OCI-LY3 (cell line): Measurements from ENCODE around the gene ITGAE.
A peak's percentile ranks its signal among the peaks of the same experiment; 100 is the strongest.

ENCODE experiments used
- H2AFZ ChIP-seq: fragments of 200-600, 300-600 bp; shearing (Covaris generic); 2 replicates; pipeline ENCODE4 v1.6.0; 2014; ENCODE audit warnings: antibody characterized with exemption, low read depth, low read length
- H3K27ac ChIP-seq: fragments of 200-600, 300-600 bp; sonication (generic); 2 replicates; pipeline ENCODE4 v1.5.1; 2014; ENCODE audit warnings: mild to moderate bottlenecking, low read length, moderate library complexity, mixed read lengths
- H3K27me3 ChIP-seq: fragments of 200-600, 300-600 bp; sonication (generic); 2 replicates; pipeline ENCODE4 v1.6.1; 2014; ENCODE audit warnings: low read depth, low read length, mixed read lengths
- H3K36me3 ChIP-seq: fragments of 200-600, 300-600 bp; sonication (generic); replicated peaks from 2 replicates; pipeline ENCODE3; 2014; ENCODE audit warnings: low read depth, low read length, mixed read lengths
- H3K4me1 ChIP-seq: fragments of 300-600, 200-600 bp; sonication (generic); 2 replicates; pipeline ENCODE4 v1.6.1; 2014; ENCODE audit warnings: low read length, mixed read lengths
- H3K4me2 ChIP-seq: fragments of 200-600, 300-600 bp; sonication (generic); 2 replicates; pipeline ENCODE4 v1.6.1; 2014; ENCODE audit warnings: low read length, mixed read lengths
- H3K4me3 ChIP-seq: fragments of 300-600, 200-600 bp; sonication (generic); 2 replicates; pipeline ENCODE4 v1.5.1; 2014; ENCODE audit warnings: antibody characterized with exemption, mild to moderate bottlenecking, low read length, moderate library complexity
- H3K79me2 ChIP-seq: fragments of 300-600, 200-600 bp; shearing (Covaris generic); 2 replicates; pipeline ENCODE4 v1.6.1; 2014; ENCODE audit warnings: mild to moderate bottlenecking, low read length, mixed read lengths
- H3K9ac ChIP-seq: fragments of 300-600, 200-600 bp; shearing (Covaris generic); 2 replicates; pipeline ENCODE4 v1.6.0; 2014; ENCODE audit warnings: mild to moderate bottlenecking, low read length, moderate library complexity
- H3K9me3 ChIP-seq: fragments of 200-600, 300-600 bp; shearing (Covaris generic); 2 replicates; pipeline ENCODE4 v1.6.1; 2014; ENCODE audit warnings: low read length, mixed read lengths; ENCODE audit not compliant: insufficient read depth
- H4K20me1 ChIP-seq: fragments of 200-600, 300-600 bp; sonication (generic); 2 replicates; pipeline ENCODE4 v1.6.1; 2016; ENCODE audit warnings: low read length, mixed read lengths; ENCODE audit not compliant: insufficient read depth
- EZH2phosphoT487 ChIP-seq: fragments of 200-600 bp; shearing (Covaris generic); IDR thresholded peaks from 2 replicates; pipeline ENCODE4 v1.6.1; 2018; ENCODE audit warnings: antibody characterized with exemption, mixed run types, low read depth
- TF ChIP-seq, protein P1 (sequence below): fragments of 200-600, 300-600 bp; sonication (generic); IDR thresholded peaks from 2 replicates; pipeline ENCODE4 v1.5.1; 2014; ENCODE audit warnings: antibody characterized with exemption, low read length, low read depth

ITGAE gene

DNA sequence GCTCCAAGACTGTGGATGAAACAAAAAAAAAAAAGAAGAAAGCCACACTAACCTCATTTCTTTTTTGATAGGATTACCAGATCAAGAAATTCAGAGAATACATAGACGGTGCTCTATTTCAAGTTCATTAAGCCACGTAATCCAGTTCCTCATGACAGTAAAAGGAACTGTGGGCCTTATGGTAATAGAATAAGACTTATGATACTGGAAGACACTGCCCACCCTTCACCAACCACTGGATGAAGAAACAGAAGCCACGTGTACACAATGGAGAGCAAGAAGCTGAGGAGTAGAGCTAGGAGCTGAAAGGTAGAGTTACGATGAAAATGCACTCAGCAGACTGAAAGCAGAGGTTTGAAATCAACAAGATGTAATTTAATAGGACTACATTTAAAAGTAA is 33.8 kb upstream of the ITGAE start:
- no peak for TF ChIP-seq EZH2phosphoT487
- TF ChIP-seq, protein P1, sequence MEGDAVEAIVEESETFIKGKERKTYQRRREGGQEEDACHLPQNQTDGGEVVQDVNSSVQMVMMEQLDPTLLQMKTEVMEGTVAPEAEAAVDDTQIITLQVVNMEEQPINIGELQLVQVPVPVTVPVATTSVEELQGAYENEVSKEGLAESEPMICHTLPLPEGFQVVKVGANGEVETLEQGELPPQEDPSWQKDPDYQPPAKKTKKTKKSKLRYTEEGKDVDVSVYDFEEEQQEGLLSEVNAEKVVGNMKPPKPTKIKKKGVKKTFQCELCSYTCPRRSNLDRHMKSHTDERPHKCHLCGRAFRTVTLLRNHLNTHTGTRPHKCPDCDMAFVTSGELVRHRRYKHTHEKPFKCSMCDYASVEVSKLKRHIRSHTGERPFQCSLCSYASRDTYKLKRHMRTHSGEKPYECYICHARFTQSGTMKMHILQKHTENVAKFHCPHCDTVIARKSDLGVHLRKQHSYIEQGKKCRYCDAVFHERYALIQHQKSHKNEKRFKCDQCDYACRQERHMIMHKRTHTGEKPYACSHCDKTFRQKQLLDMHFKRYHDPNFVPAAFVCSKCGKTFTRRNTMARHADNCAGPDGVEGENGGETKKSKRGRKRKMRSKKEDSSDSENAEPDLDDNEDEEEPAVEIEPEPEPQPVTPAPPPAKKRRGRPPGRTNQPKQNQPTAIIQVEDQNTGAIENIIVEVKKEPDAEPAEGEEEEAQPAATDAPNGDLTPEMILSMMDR = no peak
- H4K20me1 ChIP-seq = no peaks in the 10 kb centered on the region

DNA sequence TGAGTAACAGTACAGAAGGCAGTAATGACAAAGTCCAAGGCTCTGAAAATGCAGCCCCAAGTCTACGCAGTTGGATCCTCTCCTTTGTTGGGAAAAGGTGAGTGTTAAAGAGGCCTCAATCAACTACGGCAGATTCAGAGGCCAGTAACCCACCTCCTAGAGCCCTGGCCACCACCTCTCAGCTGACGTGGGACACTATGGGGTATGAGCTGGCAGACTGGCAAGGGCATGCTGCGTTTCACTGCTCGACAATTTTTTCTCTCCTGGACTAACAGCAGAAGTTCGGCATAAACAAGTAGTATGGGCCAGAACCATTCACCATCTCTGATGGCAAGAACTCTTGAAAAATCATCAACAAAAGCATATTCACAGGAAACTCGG is 27.9 kb upstream of the ITGAE start:
- Histone ChIP-seq H3K4me2 (no peak overlapping the region), H4K20me1 (no peaks in the 10 kb centered on the region), H3K36me3 (peaks cover 14% of the 10 kb centered on the region), H3K79me2 (no peaks in the 10 kb centered on the region), H3K4me1 (no peaks in the 10 kb centered on the region), H2AFZ (no peak overlapping the region), H3K27ac (no peak overlapping the region), H3K27me3 (no peaks in the 10 kb centered on the region), H3K4me3 (no peak overlapping the region), H3K9ac (no peak overlapping the region), H3K9me3 (no peaks in the 10 kb centered on the region)
- no peak for TF ChIP-seq EZH2phosphoT487
- TF ChIP-seq, protein P1 = no peak

More for the DNA sequence above, 33.8 kb upstream of the ITGAE start:
- Histone ChIP-seq H3K9ac (no peak overlapping the region), H3K4me3 (no peak overlapping the region), H3K9me3 (no peaks in the 10 kb centered on the region), H3K27me3 (no peaks in the 10 kb centered on the region), H2AFZ (no peak overlapping the region), H3K4me2 (no peak overlapping the region), H3K27ac (no peak overlapping the region), H3K79me2 (0 out of 2 replicates have a peak, but pooled peaks cover 3% of the 10 kb centered on the region), H3K36me3 (peaks cover 6% of the 10 kb centered on the region), H3K4me1 (no peaks in the 10 kb centered on the region)

DNA sequence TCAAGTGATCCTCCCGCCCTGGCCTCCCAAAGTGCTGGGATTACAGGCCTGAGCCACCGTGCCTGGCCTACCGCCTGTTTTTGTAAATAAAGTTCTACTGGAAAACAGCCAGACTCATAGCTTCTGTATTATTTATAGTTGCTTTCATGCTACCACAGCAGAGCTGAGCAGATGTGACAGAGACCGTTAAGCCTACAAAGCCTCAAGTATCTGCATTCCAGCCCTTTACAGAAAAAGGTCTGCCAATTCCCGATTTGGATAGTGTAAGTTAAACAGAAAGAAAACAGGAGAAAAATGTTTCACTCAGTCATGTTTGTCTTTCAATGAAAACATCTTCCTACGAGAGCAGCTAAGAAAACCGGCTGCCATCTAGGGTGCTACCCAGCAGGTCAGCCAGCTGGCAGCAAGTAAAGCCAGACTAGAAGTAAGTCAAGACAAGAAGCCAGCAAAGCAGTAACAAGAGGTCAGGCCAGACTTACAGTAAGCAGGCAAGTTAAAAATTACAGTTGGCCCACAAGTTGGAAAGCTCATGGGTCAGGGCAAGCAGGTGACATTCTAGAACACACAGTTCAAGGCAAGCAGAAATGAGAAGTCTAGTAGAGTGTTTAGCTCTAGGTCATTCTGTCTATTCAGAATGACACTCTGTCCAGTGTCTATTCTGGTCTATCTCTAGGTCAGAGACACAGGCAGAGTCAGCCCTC is 27.3 kb upstream of the ITGAE start:
- Histone ChIP-seq H3K9ac (no peak overlapping the region), H3K36me3 (peaks cover 18% of the 10 kb centered on the region), H3K79me2 (no peaks in the 10 kb centered on the region), H2AFZ (no peak overlapping the region), H3K4me1 (no peaks in the 10 kb centered on the region), H4K20me1 (no peaks in the 10 kb centered on the region), H3K4me2 (no peak overlapping the region), H3K4me3 (no peak overlapping the region), H3K9me3 (no peaks in the 10 kb centered on the region), H3K27ac (no peak overlapping the region), H3K27me3 (no peaks in the 10 kb centered on the region)
- TF ChIP-seq, protein P1 = no peak
- TF ChIP-seq EZH2phosphoT487 = no peak

DNA sequence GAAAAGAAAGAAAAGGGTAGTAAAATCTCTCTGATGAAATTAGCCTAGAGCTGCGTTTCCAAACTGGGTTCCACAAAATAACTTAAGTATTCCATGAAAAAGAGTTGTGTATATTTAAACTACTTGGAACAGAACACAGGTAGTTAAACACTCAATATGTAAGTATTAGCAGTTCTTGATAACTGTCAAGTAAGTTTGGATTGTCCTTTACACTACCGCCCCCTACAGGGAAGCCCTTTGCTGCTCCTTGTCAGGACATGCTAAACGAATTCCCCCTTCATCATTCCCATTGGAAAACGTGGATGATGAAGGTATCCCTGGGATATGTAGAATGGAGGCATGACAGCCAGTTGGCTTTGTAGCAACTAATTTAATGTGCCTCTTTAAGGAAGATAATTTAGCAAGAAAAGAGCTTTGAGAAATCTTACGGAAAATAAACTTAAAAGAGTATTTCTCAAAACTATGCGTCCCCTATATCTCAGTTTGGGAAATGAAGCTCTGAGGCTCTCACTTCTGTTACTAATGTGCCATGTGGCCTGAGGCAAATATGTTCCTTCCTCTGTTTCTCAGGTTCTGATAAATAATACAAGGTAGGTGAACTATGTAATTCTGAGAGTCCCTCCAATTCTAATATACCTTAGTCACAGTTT is 26.3 kb upstream of the ITGAE start:
- no peaks in the 10 kb centered on the region for H3K27me3 ChIP-seq
- H4K20me1 ChIP-seq = no peaks in the 10 kb centered on the region
- no peak overlapping the region for H3K27ac ChIP-seq
- H3K79me2 ChIP-seq = no peaks in the 10 kb centered on the region
- no peak overlapping the region for H3K9ac ChIP-seq
- no peak overlapping the region for H3K4me2 ChIP-seq
- no peak overlapping the region for H3K4me3 ChIP-seq
- H3K9me3 ChIP-seq = no peaks in the 10 kb centered on the region
- H3K36me3 ChIP-seq = peaks cover 20% of the 10 kb centered on the region
- H3K4me1 ChIP-seq = no peaks in the 10 kb centered on the region
- TF ChIP-seq, protein P1 = peak; percentile 67
- no peak for TF ChIP-seq EZH2phosphoT487
- H2AFZ ChIP-seq = no peak overlapping the region
